ENCODE measurements around the gene SMYD4. TPM values are rescaled to one million over a fixed set of nuclear protein-coding genes. Genes with fewer than 3 reads are reported as not detected.

Gene SMYD4
- total RNA-seq, 1 experiment from 2014 or later = 32.1 TPM

GRCh38 chr17:1732833-1733321, 96.8 kb downstream of the SMYD4 start:
- H3K9me3 Mint-ChIP-seq (ENCODE audit: unreplicated experiment) = no peaks in the 10 kb centered on the region
- Histone ChIP-seq H3K4me1 (peaks cover 23% of the 10 kb centered on the region), H3K9me3 (no peaks in the 10 kb centered on the region), H3K27me3 (replicated peaks; ENCODE audit: control insufficient read depth, insufficient read depth, low read length) (no peaks in the 10 kb centered on the region), H3K4me3 (ENCODE audit: low read depth, low read length) (no peak overlapping the region), H3K36me3 (ENCODE audit: control insufficient read depth, insufficient read depth, low read length) (peaks cover 2% of the 10 kb centered on the region; the same call in 1 of the 2 replicates)
- peaks cover 24% of the 10 kb centered on the region for H3K36me3 Mint-ChIP-seq (ENCODE audit: insufficient read depth, unreplicated experiment)
- intact Hi-C loops (cut with micrococcal nuclease; ENCODE audit: unreplicated experiment) = no loop called here
- no TSS peak for BruUV-seq (replicated peaks)
- H3K27me3 Mint-ChIP-seq (ENCODE audit: insufficient read depth, unreplicated experiment) = no peaks in the 10 kb centered on the region
- CTCF ChIA-PET = interaction anchor here (1.7 kb wide), 1 partner anchor 16 kb away, joined by 5 read pairs; no protein-coding TSS in a partner anchor
- H3K4me1 Mint-ChIP-seq (ENCODE audit: low read depth, unreplicated experiment) = peaks cover 14% of the 10 kb centered on the region
- no peak overlapping the region for H3K27ac Mint-ChIP-seq (ENCODE audit: unreplicated experiment)
- TF ChIP-seq CTCF (IDR thresholded peaks at IDR 0.05; ENCODE audit: insufficient read depth in 1 of 2, low read depth in 1 of 2, low read length in 1 of 2, severe bottlenecking in 1 of 2, unreplicated experiment in 1 of 2) = no peak
- no peak for DNase-seq
- POLR2A ChIA-PET = interaction anchor here (1.0 kb wide), 1 partner anchor 16 kb away, joined by 4 read pairs; no protein-coding TSS in a partner anchor
- no peak overlapping the region for H3K4me3 Mint-ChIP-seq (ENCODE audit: unreplicated experiment)

- Histone ChIP-seq H3K36me3 (ENCODE audit: control insufficient read depth, insufficient read depth, low read length) (peaks cover 2% of the 10 kb centered on the region; the same call in 1 of the 2 replicates), H3K4me1 (peaks cover 20% of the 10 kb centered on the region), H3K9me3 (no peaks in the 10 kb centered on the region), H3K4me3 (ENCODE audit: low read depth, low read length) (no peak overlapping the region), H3K27me3 (replicated peaks; ENCODE audit: control insufficient read depth, insufficient read depth, low read length) (no peaks in the 10 kb centered on the region)
- intact Hi-C loops (cut with micrococcal nuclease; ENCODE audit: unreplicated experiment) = no loop called here
- Mint-ChIP-seq H3K27me3 (ENCODE audit: insufficient read depth, unreplicated experiment) (no peaks in the 10 kb centered on the region), H3K27ac (ENCODE audit: unreplicated experiment) (no peak overlapping the region), H3K4me3 (ENCODE audit: unreplicated experiment) (no peak overlapping the region), H3K4me1 (ENCODE audit: low read depth, unreplicated experiment) (peaks cover 14% of the 10 kb centered on the region), H3K36me3 (ENCODE audit: insufficient read depth, unreplicated experiment) (peaks cover 24% of the 10 kb centered on the region), H3K9me3 (ENCODE audit: unreplicated experiment) (no peaks in the 10 kb centered on the region)
- BruUV-seq (replicated peaks) = no TSS peak
- DNase-seq = no peak
- ChIA-PET CTCF (interaction anchor here (0.5 to 1.7 kb wide), 3 partner anchors 16 to 638 kb away, joined by 4 to 9 read pairs (median 5); no protein-coding TSS in a partner anchor), POLR2A (interaction anchor here (1.0 to 2.0 kb wide), 2 partner anchors 16 kb away, joined by 4 to 15 read pairs; no protein-coding TSS in a partner anchor)
- TF ChIP-seq CTCF (IDR thresholded peaks at IDR 0.05; ENCODE audit: insufficient read depth in 1 of 2, low read depth in 1 of 2, low read length in 1 of 2, severe bottlenecking in 1 of 2, unreplicated experiment in 1 of 2) = no peak
Observed at GRCh38 chr17:1732241-1732832, 97.4 kb downstream of the SMYD4 start.

GRCh38 chr17:1731194-1731506, 98.6 kb downstream of the SMYD4 start:
- Histone ChIP-seq H3K4me1 (peaks cover 8% of the 10 kb centered on the region), H3K36me3 (ENCODE audit: control insufficient read depth, insufficient read depth, low read length) (peaks cover 2% of the 10 kb centered on the region; the same call in 1 of the 2 replicates), H3K9me3 (no peaks in the 10 kb centered on the region), H3K27me3 (replicated peaks; ENCODE audit: control insufficient read depth, insufficient read depth, low read length) (no peaks in the 10 kb centered on the region), H3K4me3 (ENCODE audit: low read depth, low read length) (no peak overlapping the region)
- ChIA-PET CTCF (no interaction called here), POLR2A (interaction anchor here (2.0 kb wide), 1 partner anchor 14 kb away, joined by 15 read pairs; no protein-coding TSS in a partner anchor)
- no peak for TF ChIP-seq CTCF (IDR thresholded peaks at IDR 0.05; ENCODE audit: insufficient read depth in 1 of 2, low read depth in 1 of 2, low read length in 1 of 2, severe bottlenecking in 1 of 2, unreplicated experiment in 1 of 2)
- Mint-ChIP-seq H3K27me3 (ENCODE audit: insufficient read depth, unreplicated experiment) (no peaks in the 10 kb centered on the region), H3K27ac (ENCODE audit: unreplicated experiment) (no peak overlapping the region), H3K4me3 (ENCODE audit: unreplicated experiment) (no peak overlapping the region), H3K36me3 (ENCODE audit: insufficient read depth, unreplicated experiment) (peaks cover 24% of the 10 kb centered on the region), H3K9me3 (ENCODE audit: unreplicated experiment) (no peaks in the 10 kb centered on the region), H3K4me1 (ENCODE audit: low read depth, unreplicated experiment) (peaks cover 7% of the 10 kb centered on the region)
- intact Hi-C loops (cut with micrococcal nuclease; ENCODE audit: unreplicated experiment) = no loop called here
- no TSS peak for BruUV-seq (replicated peaks)
- no peak for DNase-seq

All from Caco-2 (cell line).